Measurements from ENCODE around the gene ADO. TPM values are rescaled to one million over a fixed set of nuclear protein-coding genes. Genes with fewer than 3 reads are reported as not detected.

The ADO gene
- total and polyA plus RNA-seq, 10 of the 15 experiments (the other 5 are each of a cell fraction or from before 2014, with no cell fraction given) = 4.3 to 44.6 (median 18.7) TPM

GRCh38 chr10:62811159-62811875 lies 6.8 kb downstream of the ADO start (continued):
- TF ChIP-seq E2F4 (IDR thresholded peaks at IDR 0.05; ENCODE audit: low read depth, low read length) (no peak), SREBF1 (IDR thresholded peaks at IDR 0.05; ENCODE audit: low read length) (no peak), JUND (IDR thresholded peaks at IDR 0.05; ENCODE audit: low read depth, low read length) (peak; percentile 66; the same call in 1 of the 2 replicates), PKNOX1 (IDR thresholded peaks at IDR 0.05) (peak; percentile 27; the same call in 1 of the 2 replicates), JUNB (IDR thresholded peaks at IDR 0.05) (peak; percentile 98), USF1 (IDR thresholded peaks at IDR 0.05; ENCODE audit: borderline replicate concordance, extremely low read length, insufficient read depth, low read depth, low read length) (no peak), ETV6 (conservative IDR thresholded peaks at IDR 0.05 in 1 of 2, IDR thresholded peaks at IDR 0.05 in 1 of 2; ENCODE audit: borderline replicate concordance in 1 of 2, low read depth in 1 of 2) (peak in 1 of 2 experiments; percentile 89; a peak in 2 of 4 replicates), TCF7 (IDR thresholded peaks at IDR 0.05; ENCODE audit: borderline replicate concordance) (peak; percentile 82; the same call in 1 of the 2 replicates), RELA (IDR thresholded peaks at IDR 0.05; ENCODE audit: borderline replicate concordance, partially characterized antibody) (peak; percentile 72), MEF2B (IDR thresholded peaks at IDR 0.05; ENCODE audit: partially characterized antibody, poor library complexity, severe bottlenecking) (peak; percentile 89), REST (IDR thresholded peaks at IDR 0.05; ENCODE audit: low read depth, low read length) (peak; percentile 60), CHD2 (IDR thresholded peaks at IDR 0.05; ENCODE audit: borderline replicate concordance, low read depth, low read length) (peak; percentile 53; the same call in 1 of the 2 replicates), KDM1A (IDR thresholded peaks at IDR 0.05; ENCODE audit: borderline replicate concordance) (no peak), ATF3 (IDR thresholded peaks at IDR 0.05; ENCODE audit: borderline replicate concordance, extremely low read depth, low read depth, low read length) (no peak), TCF12 (IDR thresholded peaks at IDR 0.05; ENCODE audit: low read depth, low read length) (peak; percentile 82; the same call in 1 of the 2 replicates), E4F1 (IDR thresholded peaks at IDR 0.05; ENCODE audit: borderline replicate concordance, partially characterized antibody) (no peak), FOS (IDR thresholded peaks at IDR 0.05; ENCODE audit: borderline replicate concordance, extremely low read depth, insufficient read length) (no peak)
